K562 treated with DMSO at 1 percent for 4 hours (cell line): ENCODE measurements around the gene TRIM48. TPM values are rescaled to one million over a fixed set of nuclear protein-coding genes. Genes with fewer than 3 reads are reported as not detected.

Experiments used
- total RNA-seq: library from RNA; unstranded; fragments of 300-600 nt; gene quantifications from 2 replicates; pipeline ENCODE4 v1.2.3, GENCODE V29; 2022; ENCODE audit not compliant: insufficient read depth

The TRIM48 gene
- total RNA-seq, result not detected in 2 replicates

GRCh38 chr11:55261855-55262254 is at the start of gene TRIM48:
TSS of gene TRIM48 (plus strand) at chr11:55262155. CDS start at chr11:55262268, 113 bp downstream.

Other genes starting within 250 kb of the TRIM48 start
- not detected in 2 replicates for gene OR4A16, start 81.0 kb downstream of the TRIM48 start, total RNA-seq
- not detected in 2 replicates for gene OR4A15, start 105.8 kb downstream of the TRIM48 start, total RNA-seq